H1 (cell line): Measurements from ENCODE around the gene NSF. TPM values are rescaled to one million over a fixed set of nuclear protein-coding genes. Genes with fewer than 3 reads are reported as not detected.
"Not testable (repeated sequence)": the region's sequence is repeated elsewhere in the genome, so short reads cannot be mapped to it uniquely, and the experiment has no call there.

Source experiments
- CTCF ChIA-PET: fragments of 300-600 bp; sonication (Branson Sonifier 250); formaldehyde crosslinking; loops from one replicate; lab custom pipeline; 2021; ENCODE audit not compliant: partially characterized antibody; lab: Charles Lee
- POLR2A ChIA-PET: fragments of 300-600 bp; sonication (Branson Sonifier 250); formaldehyde crosslinking; loops from one replicate; lab custom pipeline; 2021; ENCODE audit warnings: inconsistent platforms; ENCODE audit not compliant: partially characterized antibody; lab: Charles Lee
- DNase-seq, 2 experiments: peaks; one replicate each; pipeline versions ENCODE4 v3.0.0 to v3.0.0-alpha.2; 2010 to 2022; ENCODE audit warnings: low spot score in 2 of 2, low read depth in 1 of 2, mixed read lengths in 1 of 2
- FAIRE-seq: peaks from 2 replicates; lab custom pipeline; 2011; peaks lifted over from hg19 to GRCh38; lab: Jason Lieb, UNC
- H2AFZ ChIP-seq: 2 replicates; pipeline ENCODE4 v1.8.1; 2012; ENCODE audit warnings: low read length, inconsistent platforms
- H2AK5ac ChIP-seq: 2 replicates; pipeline ENCODE4 v1.6.1; 2013; ENCODE audit warnings: low read depth, low read length
- H2BK120ac ChIP-seq: replicated peaks from 2 replicates; pipeline ENCODE3; 2013; ENCODE audit warnings: low read depth, low read length, inconsistent platforms
- H2BK12ac ChIP-seq: 2 replicates; pipeline ENCODE4 v1.6.1; 2013; ENCODE audit warnings: low read depth, low read length
- H2BK15ac ChIP-seq: 2 replicates; pipeline ENCODE4 v1.6.1; 2013; ENCODE audit warnings: low read length
- H2BK20ac ChIP-seq: 2 replicates; pipeline ENCODE4 v1.6.1; 2013; ENCODE audit warnings: low read length
- H2BK5ac ChIP-seq: 2 replicates; pipeline ENCODE4 v1.6.1; 2013; ENCODE audit warnings: low read depth, low read length
- H3K14ac ChIP-seq: 2 replicates; pipeline ENCODE4 v1.6.1; 2013; ENCODE audit warnings: inconsistent platforms; ENCODE audit not compliant: insufficient read length
- H3K18ac ChIP-seq: 2 replicates; pipeline ENCODE4 v1.6.1; 2013; ENCODE audit warnings: low read length; ENCODE audit errors: extremely low read depth
- H3K23ac ChIP-seq: 2 replicates; pipeline ENCODE4 v1.6.1; 2013; ENCODE audit warnings: inconsistent platforms; ENCODE audit not compliant: insufficient read length
- H3K23me2 ChIP-seq: 2 replicates; pipeline ENCODE4 v1.6.1; 2013; ENCODE audit warnings: low read depth, low read length
- H3K27ac ChIP-seq: 2 replicates; pipeline ENCODE4 v1.6.1; 2011; ENCODE audit warnings: low read depth, low read length, inconsistent platforms
- H3K27me3 ChIP-seq, 4 experiments: replicated peaks in 1 of 4; 1 replicate in 1 of 4; 2 replicates in 3 of 4; pipeline versions ENCODE4 v1.6.1 to v1.8.1; 2011 to 2013; ENCODE audit warnings: low read length in 3 of 4, mild to moderate bottlenecking in 3 of 4, inconsistent platforms in 2 of 4, mixed read lengths in 2 of 4, moderate library complexity in 1 of 4; ENCODE audit not compliant: control insufficient read depth in 3 of 4, insufficient read depth in 3 of 4; ENCODE audit errors: extremely low read depth in 1 of 4
- H3K36me3 ChIP-seq, 4 experiments: 2 replicates each; pipeline versions ENCODE4 v1.6.1 to v1.8.1; 2011 to 2013; ENCODE audit warnings: mild to moderate bottlenecking in 4 of 4, low read length in 3 of 4, moderate library complexity in 2 of 4, control low read depth in 1 of 4, inconsistent platforms in 1 of 4; ENCODE audit not compliant: insufficient read depth in 4 of 4, control insufficient read depth in 2 of 4
- H3K4ac ChIP-seq: replicated peaks from 2 replicates; pipeline ENCODE3; 2013; ENCODE audit warnings: low read length, low read depth, mixed read lengths, inconsistent platforms; ENCODE audit not compliant: insufficient read length
- H3K4me1 ChIP-seq, 4 experiments: replicated peaks in 1 of 4; 1 replicate in 1 of 4; 2 replicates in 3 of 4; pipeline versions ENCODE4 v1.6.1 to v1.8.1; 2011 to 2013; ENCODE audit warnings: low read length in 3 of 4, inconsistent platforms in 2 of 4, mixed read lengths in 1 of 4; ENCODE audit not compliant: insufficient read depth in 4 of 4, control insufficient read depth in 3 of 4
- H3K4me2 ChIP-seq, 2 experiments: 2 replicates each; pipeline versions ENCODE4 v1.6.1 to v1.8.1; 2011 to 2013; ENCODE audit warnings: low read depth in 2 of 2, low read length in 2 of 2, control low read depth in 1 of 2, inconsistent platforms in 1 of 2, mild to moderate bottlenecking in 1 of 2; ENCODE audit not compliant: insufficient read depth in 1 of 2
- H3K4me3 ChIP-seq, 4 experiments: fragments of 200-600, 300-600 bp in 1 of 4; sonication (generic), shearing (Covaris generic), sonication (Bioruptor Twin) in 1 of 4; 2 replicates each; pipeline versions ENCODE4 v1.5.1 to v1.8.1; 2011 to 2016; ENCODE audit warnings: low read length in 4 of 4, low read depth in 3 of 4, control low read depth in 2 of 4, inconsistent platforms in 2 of 4, mild to moderate bottlenecking in 2 of 4, mixed read lengths in 1 of 4, moderate library complexity in 1 of 4; ENCODE audit not compliant: insufficient read depth in 2 of 4; ENCODE audit errors: extremely low read depth in 1 of 4
- H3K56ac ChIP-seq: replicated peaks from 2 replicates; pipeline ENCODE3; 2013; ENCODE audit warnings: low read depth, mild to moderate bottlenecking, mixed read lengths, low read length, inconsistent platforms; ENCODE audit not compliant: insufficient read length
- H3K79me1 ChIP-seq: 2 replicates; pipeline ENCODE4 v1.6.1; 2013; ENCODE audit warnings: low read depth, low read length, control low read depth
- H3K79me2 ChIP-seq, 2 experiments: 2 replicates each; pipeline versions ENCODE4 v1.6.1 to v1.8.1; 2012 to 2013; ENCODE audit warnings: low read length in 2 of 2, mild to moderate bottlenecking in 2 of 2, inconsistent platforms in 1 of 2; ENCODE audit not compliant: insufficient read depth in 2 of 2, control insufficient read depth in 1 of 2
- H3K9ac ChIP-seq, 4 experiments: replicated peaks in 1 of 4; 1 replicate in 1 of 4; 2 replicates in 3 of 4; pipeline versions ENCODE4 v1.6.1 to v1.8.1; 2011 to 2013; ENCODE audit warnings: low read depth in 3 of 4, low read length in 3 of 4, control low read depth in 2 of 4, mild to moderate bottlenecking in 2 of 4, moderate library complexity in 2 of 4, inconsistent platforms in 1 of 4; ENCODE audit errors: extremely low read depth in 1 of 4
- H3K9me3 ChIP-seq, 2 experiments: 2 replicates each; pipeline versions ENCODE4 v1.6.1 to v1.8.1; 2012 to 2013; ENCODE audit warnings: mild to moderate bottlenecking in 2 of 2, moderate library complexity in 2 of 2, control low read depth in 1 of 2, inconsistent platforms in 1 of 2, low read depth in 1 of 2, low read length in 1 of 2, mixed read lengths in 1 of 2; ENCODE audit not compliant: insufficient read depth in 2 of 2
- H4K20me1 ChIP-seq, 2 experiments: replicated peaks in 1 of 2; 2 replicates each; pipeline versions ENCODE3 to v1.8.1; 2011 to 2013; ENCODE audit warnings: inconsistent platforms in 2 of 2, low read length in 2 of 2, mild to moderate bottlenecking in 1 of 2; ENCODE audit not compliant: insufficient read depth in 2 of 2, control insufficient read depth in 1 of 2
- H4K5ac ChIP-seq: 2 replicates; pipeline ENCODE4 v1.6.1; 2013; ENCODE audit warnings: low read length, low read depth, mixed read lengths, inconsistent platforms; ENCODE audit not compliant: insufficient read length
- H4K8ac ChIP-seq: 2 replicates; pipeline ENCODE4 v1.8.0; 2013; ENCODE audit warnings: mild to moderate bottlenecking, moderate library complexity, low read length, inconsistent platforms; ENCODE audit not compliant: insufficient read depth; ENCODE audit errors: extremely low read depth
- H4K91ac ChIP-seq: replicated peaks from 2 replicates; pipeline ENCODE3; 2013; ENCODE audit warnings: low read length, mixed read lengths, inconsistent platforms; ENCODE audit not compliant: insufficient read length
- WGBS, 2 experiments: shearing (Covaris generic) in 1 of 2; methylation state at CpG; one replicate each; pipeline versions ENCODE4 v1.1.6 to v1.1.7; 2013 to 2015; ENCODE audit warnings: low lambda C conversion rate in 2 of 2, mixed read lengths in 2 of 2, inconsistent platforms in 1 of 2, low coverage in 1 of 2, missing lambda C conversion rate in 1 of 2; ENCODE audit not compliant: insufficient replicate concordance in 2 of 2, insufficient coverage in 1 of 2, insufficient read length in 1 of 2; ENCODE audit errors: extremely low coverage in 1 of 2, missing lambda C conversion rate in 1 of 2; 5-methylcytosine and 5-hydroxymethylcytosine counted together
- polyA plus RNA-seq, 7 experiments: library from polyadenylated mRNA; depleted of rRNA in 3 of 7; stranded (reverse) in 5 of 7; unstranded in 2 of 7; fragments of >200 nt in 5 of 7; fragments of 200-250 nt in 2 of 7; gene quantifications; 1 replicate in 5 of 7; 2 replicates in 1 of 7; 4 replicates in 1 of 7; pipeline versions ENCODE4 v1.2.1 to v1.2.3, GENCODE V29; 2011 to 2013; ENCODE audit warnings: missing spikeins in 2 of 7, mixed read lengths in 2 of 7
- total RNA-seq: library from RNA; stranded (reverse); fragmentation: NEBNext Ultra II Directional; extraction: Animal tissue kit (Norgen Biotek cat#: 25700); gene quantifications from 2 replicates; pipeline ENCODE4 v1.2.1, GENCODE V29; 2021

Gene NSF
- total and polyA plus RNA-seq, 2 of the 8 experiments (the other 6 are each of a cell fraction or from before 2014, with no cell fraction given), result 13.0 to 27.7 TPM

GRCh38 chr17:46670789-46671188 lies 80.3 kb downstream of the NSF start:
- H3K4me2 ChIP-seq, H2BK12ac ChIP-seq, H3K23me2 ChIP-seq, H2BK20ac ChIP-seq, CTCF ChIA-PET, H2AK5ac ChIP-seq, POLR2A ChIA-PET, H3K9me3 ChIP-seq, H4K8ac ChIP-seq, H3K4me3 ChIP-seq, H3K4ac ChIP-seq, H3K79me2 ChIP-seq, H2BK120ac ChIP-seq, H3K56ac ChIP-seq, H3K4me1 ChIP-seq, DNase-seq, H4K5ac ChIP-seq, H4K20me1 ChIP-seq, H3K36me3 ChIP-seq, H3K27ac ChIP-seq, FAIRE-seq, H2BK15ac ChIP-seq, H3K79me1 ChIP-seq, H2AFZ ChIP-seq, H3K27me3 ChIP-seq, H3K18ac ChIP-seq, H3K23ac ChIP-seq, H3K9ac ChIP-seq, H3K14ac ChIP-seq, H2BK5ac ChIP-seq, H4K91ac ChIP-seq: not testable (repeated sequence)
- WGBS, 2 experiments, result no CpG with 5 or more reads among the region's 4 CpGs

GRCh38 chr17:46672777-46673176 lies 82.3 kb downstream of the NSF start:
- H3K23ac ChIP-seq, H3K79me2 ChIP-seq, H2AFZ ChIP-seq, CTCF ChIA-PET, H4K91ac ChIP-seq, H2BK20ac ChIP-seq, H3K79me1 ChIP-seq, H3K18ac ChIP-seq, H4K20me1 ChIP-seq, POLR2A ChIA-PET, H3K27ac ChIP-seq, H3K14ac ChIP-seq, H3K4me1 ChIP-seq, H2BK12ac ChIP-seq, H4K5ac ChIP-seq, H3K4me3 ChIP-seq, H2AK5ac ChIP-seq, H3K56ac ChIP-seq, H4K8ac ChIP-seq, H3K36me3 ChIP-seq, H3K4me2 ChIP-seq, H2BK5ac ChIP-seq, H2BK120ac ChIP-seq, FAIRE-seq, H3K27me3 ChIP-seq, H3K23me2 ChIP-seq, H3K9me3 ChIP-seq, H3K9ac ChIP-seq, H3K4ac ChIP-seq, DNase-seq, H2BK15ac ChIP-seq: not testable (repeated sequence)
- WGBS, 2 experiments, result no CpG with 5 or more reads among the region's 2 CpGs
